Thyroid gland (tissue), 4 donors: Measurements from ENCODE around the gene TMEFF2.

Source experiments
- CTCF ChIP-seq, 6 experiments: fragments of 200-600 bp in 3 of 6; fragments of 450-650 bp in 3 of 6; sonication (generic) in 3 of 6; IDR thresholded peaks; one replicate each; pipeline ENCODE4 v1.5.1; 2016 to 2019; ENCODE audit warnings: antibody characterized with exemption in 6 of 6, mild to moderate bottlenecking in 2 of 6, inconsistent platforms in 1 of 6, moderate library complexity in 1 of 6
- POLR2A ChIP-seq, 2 donors: fragments of 450-650 bp; IDR thresholded peaks; one replicate each; pipeline ENCODE4 v1.6.1; 2017; ENCODE audit warnings: antibody characterized with exemption in 2 of 2, mild to moderate bottlenecking in 2 of 2, moderate library complexity in 1 of 2

GRCh38 chr2:192203876-192204275 lies 9.1 kb upstream of the TMEFF2 start:
- no peak for TF ChIP-seq POLR2A (IDR thresholded peaks at IDR 0.05)
- no peak for TF ChIP-seq CTCF (IDR thresholded peaks at IDR 0.05)
